Measurements from ENCODE around the gene ZBTB21. TPM values are rescaled to one million over a fixed set of nuclear protein-coding genes. Genes with fewer than 3 reads are reported as not detected.
A peak's percentile ranks its signal among the peaks of the same experiment; 100 is the strongest.

The ZBTB21 gene
- total and polyA plus RNA-seq, 9 of the 15 experiments (the other 6 are each of a cell fraction or from before 2014, with no cell fraction given), result 2.2 to 15.2 (median 8.7) TPM

GRCh38 chr21:42051788-42052187, 41.6 kb upstream of the ZBTB21 start (continued):
- TF ChIP-seq GTF3C2 (IDR thresholded peaks at IDR 0.05; ENCODE audit: borderline replicate concordance, extremely low read depth, insufficient read length) (no peak), MECOM (CRISPR knock-in tag; IDR thresholded peaks at IDR 0.05) (no peak), E2F8 (IDR thresholded peaks at IDR 0.05; ENCODE audit: low read depth, partially characterized antibody) (no peak), OTX1 (CRISPR knock-in tag; IDR thresholded peaks at IDR 0.05) (peak; percentile 77), LCOR (CRISPR knock-in tag; IDR thresholded peaks at IDR 0.05) (peak; percentile 59; the same call in 1 of the 2 replicates), MEIS2 (IDR thresholded peaks at IDR 0.05; ENCODE audit: partially characterized antibody) (peak; percentile 46), SMAD3 (CRISPR knock-in tag; conservative IDR thresholded peaks at IDR 0.05) (peak; percentile 42; the same call in 1 of the 2 replicates), KAT7 (CRISPR knock-in tag; IDR thresholded peaks at IDR 0.05; ENCODE audit: borderline replicate concordance) (no peak), TCFL5 (CRISPR knock-in tag; conservative IDR thresholded peaks at IDR 0.05) (no peak), KAT2B (IDR thresholded peaks at IDR 0.05; ENCODE audit: low read depth, low read length) (no peak), SRSF1 (IDR thresholded peaks at IDR 0.05; ENCODE audit: low read depth, low read length) (no peak), NELFE (IDR thresholded peaks at IDR 0.05; ENCODE audit: insufficient read depth, insufficient read length) (no peak), ADNP (tag; IDR thresholded peaks at IDR 0.05) (no peak), ARHGAP35 (IDR thresholded peaks at IDR 0.05; ENCODE audit: partially characterized antibody) (no peak), EWSR1 (IDR thresholded peaks at IDR 0.05; ENCODE audit: borderline replicate concordance, low read depth, partially characterized antibody) (no peak), SMC3 (conservative IDR thresholded peaks at IDR 0.05; ENCODE audit: insufficient read depth, low read depth, low read length) (no peak), DDX20 (tag; IDR thresholded peaks at IDR 0.05; ENCODE audit: low read depth) (no peak), ZNF780A (CRISPR knock-in tag; IDR thresholded peaks at IDR 0.05) (no peak)
- TF ChIP-seq, protein P1, sequence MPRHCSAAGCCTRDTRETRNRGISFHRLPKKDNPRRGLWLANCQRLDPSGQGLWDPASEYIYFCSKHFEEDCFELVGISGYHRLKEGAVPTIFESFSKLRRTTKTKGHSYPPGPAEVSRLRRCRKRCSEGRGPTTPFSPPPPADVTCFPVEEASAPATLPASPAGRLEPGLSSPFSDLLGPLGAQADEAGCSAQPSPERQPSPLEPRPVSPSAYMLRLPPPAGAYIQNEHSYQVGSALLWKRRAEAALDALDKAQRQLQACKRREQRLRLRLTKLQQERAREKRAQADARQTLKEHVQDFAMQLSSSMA (CRISPR knock-in tag; IDR thresholded peaks at IDR 0.05), result no peak

Measured in K562 (cell line).